ENCODE data around the gene TFF3. TPM values are rescaled to one million over a fixed set of nuclear protein-coding genes. Genes with fewer than 3 reads are reported as not detected.

The TFF3 gene
- total RNA-seq, 2 donors from 2014 or later: 6.3 to 16.3 TPM

DNA sequence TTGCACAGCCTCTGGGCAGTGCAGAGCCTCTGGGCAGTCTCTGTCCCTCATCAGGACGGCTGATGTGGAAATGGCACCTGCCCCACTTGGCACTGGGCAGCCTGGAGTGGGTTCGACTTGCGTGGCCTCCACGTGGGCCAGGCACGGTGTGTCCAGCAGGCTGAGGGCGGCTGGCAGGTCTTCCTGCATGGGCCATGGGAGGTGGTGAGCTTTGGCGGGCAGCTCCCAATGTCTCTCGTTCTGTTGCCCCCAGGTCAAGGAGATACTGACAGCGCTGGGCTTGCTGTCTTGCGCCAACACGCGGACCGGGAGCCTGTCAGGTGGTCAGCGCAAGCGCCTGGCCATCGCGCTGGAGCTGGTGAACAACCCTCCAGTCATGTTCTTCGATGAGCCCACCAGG lies 33.2 kb downstream of the TFF3 start:
- H3K4me3 ChIP-seq: no peak overlapping the region
- ATAC-seq (no peak), DNase-seq (no peak)
- no peaks in the 10 kb centered on the region for H3K9me3 ChIP-seq
- TF ChIP-seq POLR2A (IDR thresholded peaks at IDR 0.05): no peak
- TF ChIP-seq, protein P1, sequence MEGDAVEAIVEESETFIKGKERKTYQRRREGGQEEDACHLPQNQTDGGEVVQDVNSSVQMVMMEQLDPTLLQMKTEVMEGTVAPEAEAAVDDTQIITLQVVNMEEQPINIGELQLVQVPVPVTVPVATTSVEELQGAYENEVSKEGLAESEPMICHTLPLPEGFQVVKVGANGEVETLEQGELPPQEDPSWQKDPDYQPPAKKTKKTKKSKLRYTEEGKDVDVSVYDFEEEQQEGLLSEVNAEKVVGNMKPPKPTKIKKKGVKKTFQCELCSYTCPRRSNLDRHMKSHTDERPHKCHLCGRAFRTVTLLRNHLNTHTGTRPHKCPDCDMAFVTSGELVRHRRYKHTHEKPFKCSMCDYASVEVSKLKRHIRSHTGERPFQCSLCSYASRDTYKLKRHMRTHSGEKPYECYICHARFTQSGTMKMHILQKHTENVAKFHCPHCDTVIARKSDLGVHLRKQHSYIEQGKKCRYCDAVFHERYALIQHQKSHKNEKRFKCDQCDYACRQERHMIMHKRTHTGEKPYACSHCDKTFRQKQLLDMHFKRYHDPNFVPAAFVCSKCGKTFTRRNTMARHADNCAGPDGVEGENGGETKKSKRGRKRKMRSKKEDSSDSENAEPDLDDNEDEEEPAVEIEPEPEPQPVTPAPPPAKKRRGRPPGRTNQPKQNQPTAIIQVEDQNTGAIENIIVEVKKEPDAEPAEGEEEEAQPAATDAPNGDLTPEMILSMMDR (IDR thresholded peaks at IDR 0.05): no peak
- H3K27me3 ChIP-seq: no peaks in the 10 kb centered on the region
- WGBS, 2 donors: 60 to 89% methylated on average over 1 to 18 of the region's 18 CpGs
- H3K4me1 ChIP-seq: no peaks in the 10 kb centered on the region
- intact Hi-C loops (cut with DNase I): no loop called here
- no peak overlapping the region for H3K27ac ChIP-seq
- H3K36me3 ChIP-seq (replicated peaks in 1 of 2; ENCODE audit: insufficient read depth in 1 of 2, low read depth in 2 of 2): no peaks in the 10 kb centered on the region

DNA sequence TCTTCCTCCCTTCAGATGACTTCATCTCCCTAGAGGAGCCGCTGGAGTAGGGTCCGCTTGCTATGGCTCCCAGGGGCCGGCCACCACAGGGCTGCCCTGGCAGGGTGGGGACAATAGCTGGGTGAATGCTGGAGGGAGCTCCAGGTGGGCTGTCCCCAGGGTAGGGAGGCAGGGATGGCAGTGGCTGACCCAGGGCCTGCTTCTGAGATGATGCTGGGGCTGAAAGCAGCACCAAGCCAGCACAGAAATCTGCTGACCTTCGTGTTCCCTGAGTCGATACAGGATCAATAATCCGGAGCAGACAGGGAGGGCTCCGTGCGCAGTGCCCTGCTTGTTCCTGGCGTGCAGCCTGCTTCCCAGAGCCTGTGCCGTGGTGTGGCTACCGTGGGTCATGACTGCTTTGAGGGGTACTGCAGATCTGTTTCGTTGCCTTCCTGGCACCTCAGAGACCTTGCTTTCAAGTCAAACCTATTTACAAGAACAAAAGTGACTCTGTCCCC lies 34.0 kb downstream of the TFF3 start:
- Histone ChIP-seq H3K36me3 (replicated peaks in 1 of 2; ENCODE audit: insufficient read depth in 1 of 2, low read depth in 2 of 2) (no peaks in the 10 kb centered on the region), H3K27ac (no peak overlapping the region), H3K4me3 (no peak overlapping the region), H3K27me3 (no peaks in the 10 kb centered on the region), H3K9me3 (no peaks in the 10 kb centered on the region), H3K4me1 (no peaks in the 10 kb centered on the region)
- TF ChIP-seq, protein P1 (IDR thresholded peaks at IDR 0.05): no peak
- no peak for TF ChIP-seq POLR2A (IDR thresholded peaks at IDR 0.05)
- ATAC-seq (no peak), DNase-seq (no peak)
- 47 to 64% methylated on average over 11 to 12 of the region's 12 CpGs for WGBS, 2 donors
- intact Hi-C loops (cut with DNase I): no loop called here

DNA sequence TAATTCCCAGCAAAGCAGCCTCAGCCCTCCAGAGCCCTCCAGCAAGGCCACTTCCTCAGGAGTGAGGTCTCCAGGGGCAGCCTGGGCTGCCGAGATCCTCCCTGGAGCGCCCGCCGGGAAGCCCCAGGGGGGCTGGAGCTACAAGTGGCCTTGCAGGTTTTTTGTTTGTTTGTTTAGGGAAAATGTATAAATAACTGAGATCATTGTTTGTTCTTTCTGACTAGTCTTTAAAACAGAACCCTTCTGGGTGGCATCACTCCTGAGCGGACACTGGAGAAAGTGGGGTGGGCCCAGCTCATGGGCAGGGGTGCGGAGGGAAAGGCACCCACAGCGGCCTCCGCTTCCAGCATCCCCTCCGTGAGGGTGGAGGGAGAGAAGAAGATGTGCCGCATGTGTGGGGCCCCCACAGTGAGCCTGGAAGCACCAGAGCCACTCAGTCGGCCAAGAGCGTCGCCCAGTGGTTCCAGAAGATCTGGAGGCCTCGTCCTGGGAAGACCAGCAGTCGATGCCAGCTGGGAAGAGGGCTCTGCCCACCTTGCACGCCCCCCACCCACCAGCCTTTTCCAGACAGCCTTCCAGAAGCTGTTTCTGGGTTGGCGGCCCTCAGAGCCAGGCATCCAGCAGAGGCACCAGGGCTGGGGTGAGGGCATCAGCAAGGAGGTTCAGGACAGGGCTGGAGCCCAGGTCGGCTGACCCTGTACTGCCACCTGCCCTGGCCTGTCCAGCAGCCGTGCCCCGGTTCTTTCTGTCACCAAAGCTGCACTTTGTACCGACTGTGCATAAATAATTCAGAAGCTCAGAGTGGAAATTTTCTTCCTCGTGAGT lies 34.6 kb downstream of the TFF3 start:
- no peak for ATAC-seq
- no peaks in the 10 kb centered on the region for H3K27me3 ChIP-seq
- WGBS, 2 donors: 78 to 79% methylated on average over 16 to 21 of the region's 22 CpGs
- no peaks in the 10 kb centered on the region for H3K9me3 ChIP-seq
- H3K36me3 ChIP-seq (replicated peaks in 1 of 2; ENCODE audit: insufficient read depth in 1 of 2, low read depth in 2 of 2): no peaks in the 10 kb centered on the region
- H3K27ac ChIP-seq: no peak overlapping the region
- no peaks in the 10 kb centered on the region for H3K4me1 ChIP-seq
- intact Hi-C loops (cut with DNase I): no loop called here
- H3K4me3 ChIP-seq: no peak overlapping the region
- DNase-seq: no peak
- TF ChIP-seq POLR2A (IDR thresholded peaks at IDR 0.05): no peak
- TF ChIP-seq, protein P1 (IDR thresholded peaks at IDR 0.05): no peak

DNA sequence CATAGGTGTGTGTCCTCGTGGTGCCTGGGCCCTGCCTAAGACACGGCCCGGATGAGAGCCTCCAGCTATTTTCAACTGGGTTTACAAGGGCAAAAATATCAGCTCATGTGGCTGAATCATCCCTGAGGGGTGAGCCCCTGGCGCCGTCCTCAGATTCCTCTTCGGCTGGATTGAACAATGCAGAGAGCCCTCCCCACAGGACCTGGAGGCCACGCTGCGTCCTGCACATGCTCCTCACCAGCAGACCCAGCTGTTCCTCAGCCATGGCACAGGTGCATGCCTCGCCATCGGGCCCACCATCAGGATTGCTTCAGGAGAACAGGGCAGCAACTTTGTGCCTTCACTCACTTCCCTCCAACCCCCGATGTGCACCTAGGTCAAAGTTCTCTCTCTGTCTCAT lies 35.3 kb downstream of the TFF3 start:
- Histone ChIP-seq H3K27ac (no peak overlapping the region), H3K27me3 (no peaks in the 10 kb centered on the region), H3K4me3 (no peak overlapping the region), H3K36me3 (replicated peaks in 1 of 2; ENCODE audit: insufficient read depth in 1 of 2, low read depth in 2 of 2) (no peaks in the 10 kb centered on the region), H3K9me3 (no peaks in the 10 kb centered on the region), H3K4me1 (no peaks in the 10 kb centered on the region)
- TF ChIP-seq POLR2A (IDR thresholded peaks at IDR 0.05): no peak
- TF ChIP-seq, protein P1 (IDR thresholded peaks at IDR 0.05): no peak
- WGBS, 2 donors: 85 to 88% methylated on average over 3 to 11 of the region's 11 CpGs
- intact Hi-C loops (cut with DNase I): no loop called here
- no peak for ATAC-seq
- no peak for DNase-seq
